ENCODE data around the gene CADPS2. TPM values are rescaled to one million over a fixed set of nuclear protein-coding genes. Genes with fewer than 3 reads are reported as not detected.

Gene CADPS2
- total and polyA plus RNA-seq, 2 of the 4 experiments (the other 2 are of a cell fraction): 0.10 to 0.54 TPM

DNA sequence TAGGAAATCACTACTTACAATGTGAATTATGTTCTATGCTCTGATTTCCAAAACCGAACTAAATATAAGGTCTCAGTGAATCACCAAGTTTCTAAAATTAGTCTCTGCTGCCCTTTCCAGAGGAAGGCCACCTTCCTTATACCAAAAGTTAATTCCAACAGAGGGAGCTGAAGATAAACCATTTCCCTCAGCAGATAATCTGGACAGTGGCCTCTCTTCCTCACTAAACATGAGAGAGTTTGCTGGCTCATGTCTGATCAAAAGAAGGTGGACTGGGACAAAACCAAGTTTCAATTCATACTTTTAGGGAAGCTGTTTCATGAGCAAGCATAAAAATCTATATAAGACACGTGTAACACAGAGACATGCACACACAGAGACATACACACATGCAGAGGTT, 588.1 kb downstream of the CADPS2 start:
- Histone ChIP-seq H2AFZ (replicated peaks; ENCODE audit: low read length, poor library complexity) (no peak overlapping the region), H2BK15ac (ENCODE audit: low read depth, low read length) (no peak overlapping the region), H4K5ac (ENCODE audit: low read depth, low read length) (no peak overlapping the region), H3K56ac (ENCODE audit: extremely low read depth, insufficient read depth, low read length) (no peak overlapping the region), H2AK5ac (ENCODE audit: low read depth, low read length) (no peak overlapping the region), H3K14ac (replicated peaks; ENCODE audit: low read depth, low read length) (no peak overlapping the region), H4K20me1 (ENCODE audit: insufficient read depth, low read length) (no peaks in the 10 kb centered on the region), H2AK9ac (replicated peaks; ENCODE audit: low read depth, low read length, poor library complexity) (no peak overlapping the region), H3K4ac (ENCODE audit: low read depth, low read length) (no peak overlapping the region), H3K4me3 (ENCODE audit: insufficient read depth, low read depth, low read length) (no peak overlapping the region), H2BK120ac (ENCODE audit: low read depth, low read length) (no peak overlapping the region), H2BK5ac (ENCODE audit: low read depth, low read length, poor library complexity, severe bottlenecking) (no peak overlapping the region), H3K79me1 (ENCODE audit: low read depth in 1 of 2, low read length in 2 of 2) (no peaks in the 10 kb centered on the region), H3K4me1 (ENCODE audit: control insufficient read depth, insufficient read depth, low read length) (no peaks in the 10 kb centered on the region), H3K36me3 (ENCODE audit: control insufficient read depth, insufficient read depth, low read length) (no peaks in the 10 kb centered on the region), H2BK20ac (ENCODE audit: low read depth, low read length) (no peak overlapping the region), H4K8ac (ENCODE audit: low read depth in 2 of 2, low read length in 2 of 2) (no peak overlapping the region), H3K23ac (ENCODE audit: low read depth, low read length) (no peak overlapping the region), H3K9me3 (ENCODE audit: control insufficient read depth, insufficient read depth, low read length) (peaks cover 2% of the 10 kb centered on the region; the same call in 1 of the 2 replicates), H3K27ac (ENCODE audit: insufficient read depth, low read length) (no peak overlapping the region), H4K91ac (ENCODE audit: insufficient read depth, low read depth, low read length) (no peak overlapping the region), H3K4me2 (ENCODE audit: low read depth, low read length) (no peak overlapping the region), H3K27me3 (ENCODE audit: control insufficient read depth, insufficient read depth, low read length) (peaks cover 31% of the 10 kb centered on the region), H3K9ac (ENCODE audit: low read depth, low read length) (no peak overlapping the region), H3K18ac (ENCODE audit: low read depth, low read length) (no peak overlapping the region), H3K9me1 (ENCODE audit: insufficient read depth, low read length) (no peaks in the 10 kb centered on the region)
- TF ChIP-seq CHD1 (IDR thresholded peaks at IDR 0.05; ENCODE audit: low read depth, low read length) (no peak), SMC3 (IDR thresholded peaks at IDR 0.05; ENCODE audit: low read depth, low read length) (no peak), RAD21 (IDR thresholded peaks at IDR 0.05; ENCODE audit: low read length) (no peak), CEBPB (IDR thresholded peaks at IDR 0.05; ENCODE audit: low read depth, low read length) (no peak), CTCF (conservative IDR thresholded peaks at IDR 0.05; ENCODE audit: low read depth, low read length) (no peak), MAZ (IDR thresholded peaks at IDR 0.05; ENCODE audit: borderline replicate concordance, low read depth, low read length) (no peak)
- TF ChIP-seq, protein P1, sequence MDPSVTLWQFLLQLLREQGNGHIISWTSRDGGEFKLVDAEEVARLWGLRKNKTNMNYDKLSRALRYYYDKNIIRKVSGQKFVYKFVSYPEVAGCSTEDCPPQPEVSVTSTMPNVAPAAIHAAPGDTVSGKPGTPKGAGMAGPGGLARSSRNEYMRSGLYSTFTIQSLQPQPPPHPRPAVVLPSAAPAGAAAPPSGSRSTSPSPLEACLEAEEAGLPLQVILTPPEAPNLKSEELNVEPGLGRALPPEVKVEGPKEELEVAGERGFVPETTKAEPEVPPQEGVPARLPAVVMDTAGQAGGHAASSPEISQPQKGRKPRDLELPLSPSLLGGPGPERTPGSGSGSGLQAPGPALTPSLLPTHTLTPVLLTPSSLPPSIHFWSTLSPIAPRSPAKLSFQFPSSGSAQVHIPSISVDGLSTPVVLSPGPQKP (IDR thresholded peaks at IDR 0.05; ENCODE audit: borderline replicate concordance, low read depth, low read length): no peak
- no TSS peak for BruUV-seq (replicated peaks)
- ChIA-PET CTCF (no interaction called here), POLR2A (ENCODE audit: unreplicated experiment) (no interaction called here)
- DNase-seq (no peak), ATAC-seq (ENCODE audit: low read depth) (no peak)
- no CpG with 5 or more reads among the region's 2 CpGs for WGBS, 2 experiments (ENCODE audit: extremely low coverage in 2 of 2, insufficient read length in 1 of 2)
- in situ Hi-C loops (cut with MboI; ENCODE audit: low sequenced_read_pairs) (no loop called here), intact Hi-C loops (cut with micrococcal nuclease) (no loop called here), dilution Hi-C loops (cut with HindIII; ENCODE audit: low sequenced_read_pairs, unreplicated experiment) (no loop called here)
